Measurements from ENCODE around the gene DGKG. TPM values are rescaled to one million over a fixed set of nuclear protein-coding genes. Genes with fewer than 3 reads are reported as not detected.

Gene DGKG
- polyA plus RNA-seq, 1 donor (not counting 4 experiments of a cell fraction or from before 2014, with no cell fraction given), result 0.22 TPM

DNA sequence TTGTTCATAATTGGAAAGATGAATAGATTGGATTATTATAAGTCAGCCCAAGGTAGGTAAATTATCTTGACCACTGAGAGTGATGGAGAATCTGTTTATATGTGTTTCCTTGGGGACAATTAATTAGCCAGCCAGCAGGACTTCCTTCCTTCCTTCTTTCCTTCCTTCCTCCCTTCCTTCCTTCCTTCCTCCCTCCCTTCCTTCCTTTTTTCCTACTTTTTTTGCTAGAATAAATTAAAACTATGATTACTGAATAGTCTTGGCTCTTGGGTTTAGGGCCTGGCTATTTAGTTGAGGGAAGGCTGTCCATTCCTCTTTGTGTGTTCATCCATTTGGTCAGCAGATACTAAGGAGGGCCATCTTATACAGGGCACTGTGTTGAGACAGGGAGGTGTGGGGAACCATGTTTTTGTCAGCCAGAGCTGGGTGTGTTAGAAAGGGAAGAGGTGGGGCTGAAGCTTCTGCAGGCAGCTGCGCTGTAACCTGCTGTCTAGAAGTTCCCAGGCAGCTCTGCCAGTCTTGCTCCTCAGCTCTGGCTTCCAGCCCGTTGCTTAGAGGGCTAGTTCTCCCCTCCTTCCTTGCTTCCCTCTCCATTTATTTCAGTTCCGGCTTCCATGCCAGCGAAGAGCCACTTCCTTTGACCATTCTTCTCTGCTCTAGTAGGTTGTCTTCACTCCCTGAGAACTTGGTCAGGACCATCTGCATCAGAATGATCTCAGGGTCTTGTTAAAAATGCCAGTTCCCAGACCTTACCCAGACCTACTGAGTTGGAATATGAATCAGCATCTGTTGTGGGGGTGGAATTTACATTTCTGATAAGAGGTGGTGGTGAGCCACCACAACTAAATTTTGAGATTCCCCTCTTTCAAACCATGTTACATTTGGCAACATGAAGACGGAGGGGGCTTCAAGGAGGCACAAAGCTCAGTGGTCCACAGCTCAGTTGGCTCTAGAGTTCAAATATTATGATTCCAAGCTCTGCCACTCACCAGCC lies 113.9 kb downstream of the DGKG start:
- no peak overlapping the region for H3K4me3 ChIP-seq (ENCODE audit: control insufficient read depth in 2 of 3, extremely low read depth in 1 of 3, insufficient read depth in 2 of 3, low read depth in 1 of 3, low read length in 3 of 3)
- no peaks in the 10 kb centered on the region for H4K20me1 ChIP-seq (ENCODE audit: control insufficient read depth, extremely low read depth, insufficient read depth, low read length)
- H3K9me1 ChIP-seq (ENCODE audit: control insufficient read depth, extremely low read depth, insufficient read depth, low read length), result no peaks in the 10 kb centered on the region
- no peak overlapping the region for H3K27ac ChIP-seq (ENCODE audit: control insufficient read depth, insufficient read depth, low read length)
- peaks cover 7% of the 10 kb centered on the region for H3K4me1 ChIP-seq (ENCODE audit: control insufficient read depth, extremely low read depth, insufficient read depth, low read length)
- DNase-seq (ENCODE audit: low read depth, low spot score), result no peak
- peak; percentile 20 for FAIRE-seq
- H3K9me3 ChIP-seq (ENCODE audit: control insufficient read depth, low read depth, low read length), result no peaks in the 10 kb centered on the region
- H3K79me2 ChIP-seq (ENCODE audit: control insufficient read depth, insufficient read depth, low read length), result no peaks in the 10 kb centered on the region
- peaks cover 5% of the 10 kb centered on the region for H3K27me3 ChIP-seq (ENCODE audit: control insufficient read depth, extremely low read depth, insufficient read depth, low read length)
- H3K4me2 ChIP-seq (ENCODE audit: control insufficient read depth, extremely low read depth, insufficient read depth, low read depth, low read length), result no peak overlapping the region
- dilution Hi-C loops (cut with MboI; ENCODE audit: extremely low pct_ligation_motif_present, low sequenced_read_pairs), result no loop called here
- peak overlapping the region; percentile 65 for H2AFZ ChIP-seq (ENCODE audit: control insufficient read depth, low read length)
- H3K36me3 ChIP-seq (ENCODE audit: control insufficient read depth in 2 of 2, extremely low read depth in 1 of 2, insufficient read depth in 2 of 2, low read length in 2 of 2), result no peaks in the 10 kb centered on the region
- no peak for TF ChIP-seq EZH2 (IDR thresholded peaks at IDR 0.05; ENCODE audit: low read length)
- TF ChIP-seq, protein P1, sequence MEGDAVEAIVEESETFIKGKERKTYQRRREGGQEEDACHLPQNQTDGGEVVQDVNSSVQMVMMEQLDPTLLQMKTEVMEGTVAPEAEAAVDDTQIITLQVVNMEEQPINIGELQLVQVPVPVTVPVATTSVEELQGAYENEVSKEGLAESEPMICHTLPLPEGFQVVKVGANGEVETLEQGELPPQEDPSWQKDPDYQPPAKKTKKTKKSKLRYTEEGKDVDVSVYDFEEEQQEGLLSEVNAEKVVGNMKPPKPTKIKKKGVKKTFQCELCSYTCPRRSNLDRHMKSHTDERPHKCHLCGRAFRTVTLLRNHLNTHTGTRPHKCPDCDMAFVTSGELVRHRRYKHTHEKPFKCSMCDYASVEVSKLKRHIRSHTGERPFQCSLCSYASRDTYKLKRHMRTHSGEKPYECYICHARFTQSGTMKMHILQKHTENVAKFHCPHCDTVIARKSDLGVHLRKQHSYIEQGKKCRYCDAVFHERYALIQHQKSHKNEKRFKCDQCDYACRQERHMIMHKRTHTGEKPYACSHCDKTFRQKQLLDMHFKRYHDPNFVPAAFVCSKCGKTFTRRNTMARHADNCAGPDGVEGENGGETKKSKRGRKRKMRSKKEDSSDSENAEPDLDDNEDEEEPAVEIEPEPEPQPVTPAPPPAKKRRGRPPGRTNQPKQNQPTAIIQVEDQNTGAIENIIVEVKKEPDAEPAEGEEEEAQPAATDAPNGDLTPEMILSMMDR (optimal IDR thresholded peaks at IDR 0.05 in 1 of 3, IDR thresholded peaks at IDR 0.05 in 1 of 3, conservative IDR thresholded peaks at IDR 0.05 in 1 of 3; ENCODE audit: extremely low read depth in 1 of 3, insufficient read depth in 2 of 3, low read length in 3 of 3), result no peak
- no peak overlapping the region for H3K9ac ChIP-seq (ENCODE audit: control insufficient read depth, extremely low read depth, insufficient read depth, low read length)

DNA sequence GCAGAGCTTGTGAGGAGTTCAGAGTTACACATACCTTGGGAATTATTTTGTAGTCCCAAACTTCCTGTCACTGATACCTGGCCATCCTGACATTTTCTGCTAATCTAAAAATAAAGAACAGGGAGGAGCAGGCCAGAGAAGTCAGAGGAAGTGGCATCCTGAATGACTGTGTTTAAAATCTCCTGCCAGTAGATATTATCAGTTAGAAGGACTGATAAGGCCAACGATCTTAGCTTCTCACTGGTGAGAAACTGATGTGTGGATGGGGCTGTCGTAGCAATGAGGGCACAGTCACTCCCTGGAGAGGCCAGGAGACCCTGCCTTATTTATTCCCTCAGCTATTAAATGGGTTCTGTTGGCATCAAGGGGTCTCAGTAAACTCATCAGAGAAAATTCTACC lies 115.1 kb downstream of the DGKG start:
- no peak for DNase-seq (ENCODE audit: low read depth, low spot score)
- H3K4me2 ChIP-seq (ENCODE audit: control insufficient read depth, extremely low read depth, insufficient read depth, low read depth, low read length), result no peak overlapping the region
- H3K36me3 ChIP-seq (ENCODE audit: control insufficient read depth in 2 of 2, extremely low read depth in 1 of 2, insufficient read depth in 2 of 2, low read length in 2 of 2), result no peaks in the 10 kb centered on the region
- no peak overlapping the region for H2AFZ ChIP-seq (ENCODE audit: control insufficient read depth, low read length)
- H3K4me3 ChIP-seq (ENCODE audit: control insufficient read depth in 2 of 3, extremely low read depth in 1 of 3, insufficient read depth in 2 of 3, low read depth in 1 of 3, low read length in 3 of 3), result no peak overlapping the region
- TF ChIP-seq EZH2 (IDR thresholded peaks at IDR 0.05; ENCODE audit: low read length), result no peak
- TF ChIP-seq, protein P1 (optimal IDR thresholded peaks at IDR 0.05 in 1 of 3, IDR thresholded peaks at IDR 0.05 in 1 of 3, conservative IDR thresholded peaks at IDR 0.05 in 1 of 3; ENCODE audit: extremely low read depth in 1 of 3, insufficient read depth in 2 of 3, low read length in 3 of 3), result no peak
- no peaks in the 10 kb centered on the region for H3K9me1 ChIP-seq (ENCODE audit: control insufficient read depth, extremely low read depth, insufficient read depth, low read length)
- no peak for FAIRE-seq
- H3K9me3 ChIP-seq (ENCODE audit: control insufficient read depth, low read depth, low read length), result no peaks in the 10 kb centered on the region
- no peak overlapping the region for H3K9ac ChIP-seq (ENCODE audit: control insufficient read depth, extremely low read depth, insufficient read depth, low read length)
- H4K20me1 ChIP-seq (ENCODE audit: control insufficient read depth, extremely low read depth, insufficient read depth, low read length), result no peaks in the 10 kb centered on the region
- peaks cover 5% of the 10 kb centered on the region for H3K27me3 ChIP-seq (ENCODE audit: control insufficient read depth, extremely low read depth, insufficient read depth, low read length)
- no peaks in the 10 kb centered on the region for H3K79me2 ChIP-seq (ENCODE audit: control insufficient read depth, insufficient read depth, low read length)
- H3K4me1 ChIP-seq (ENCODE audit: control insufficient read depth, extremely low read depth, insufficient read depth, low read length), result peaks cover 15% of the 10 kb centered on the region
- no peak overlapping the region for H3K27ac ChIP-seq (ENCODE audit: control insufficient read depth, insufficient read depth, low read length)
- dilution Hi-C loops (cut with MboI; ENCODE audit: extremely low pct_ligation_motif_present, low sequenced_read_pairs), result no loop called here

Measured in keratinocyte (primary cell).